Tongue (tissue), 2 donors: ENCODE results near the gene HSD3B2. TPM values are rescaled to one million over a fixed set of nuclear protein-coding genes. Genes with fewer than 3 reads are reported as not detected.
"Not testable (repeated sequence)": the region's sequence is repeated elsewhere in the genome, so short reads cannot be mapped to it uniquely, and the experiment has no call there.

Source experiments
- DNase-seq: peaks from one replicate; pipeline ENCODE4 v3.0.0-alpha.2; 2015
- total RNA-seq: library from RNA; depleted of rRNA; stranded (reverse); fragments of >200 nt; gene quantifications from one replicate; pipeline ENCODE4 v1.2.3, GENCODE V29; 2014

HSD3B2 gene
- not detected for total RNA-seq

- no peak for DNase-seq
These were observed at the start of gene HSD3B2 for GRCh38 chr1:119414950-119415349. TSS of gene HSD3B2 (plus strand) at chr1:119415150. CDS start at chr1:119415420, 270 bp downstream.

DNA sequence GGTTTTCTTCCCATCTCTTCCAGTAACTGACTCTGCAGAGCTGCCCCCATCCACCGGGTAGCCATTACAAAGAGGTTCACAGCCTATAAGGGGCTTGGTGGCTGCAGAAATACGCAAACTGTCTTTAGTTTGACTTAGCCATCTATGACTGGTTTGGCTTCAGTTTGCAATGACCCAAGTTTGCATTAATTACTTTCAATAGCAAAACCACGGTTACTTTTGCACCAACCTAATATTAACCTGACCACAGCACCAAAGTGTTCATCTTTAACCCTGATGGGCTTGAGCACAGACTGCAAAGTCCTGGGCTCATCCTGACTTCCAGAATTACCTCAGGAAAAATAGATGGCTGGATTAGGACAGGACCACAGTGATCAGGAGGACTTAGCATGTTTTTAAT, 48.5 kb upstream of the HSD3B2 start:
- DNase-seq: no peak

DNA sequence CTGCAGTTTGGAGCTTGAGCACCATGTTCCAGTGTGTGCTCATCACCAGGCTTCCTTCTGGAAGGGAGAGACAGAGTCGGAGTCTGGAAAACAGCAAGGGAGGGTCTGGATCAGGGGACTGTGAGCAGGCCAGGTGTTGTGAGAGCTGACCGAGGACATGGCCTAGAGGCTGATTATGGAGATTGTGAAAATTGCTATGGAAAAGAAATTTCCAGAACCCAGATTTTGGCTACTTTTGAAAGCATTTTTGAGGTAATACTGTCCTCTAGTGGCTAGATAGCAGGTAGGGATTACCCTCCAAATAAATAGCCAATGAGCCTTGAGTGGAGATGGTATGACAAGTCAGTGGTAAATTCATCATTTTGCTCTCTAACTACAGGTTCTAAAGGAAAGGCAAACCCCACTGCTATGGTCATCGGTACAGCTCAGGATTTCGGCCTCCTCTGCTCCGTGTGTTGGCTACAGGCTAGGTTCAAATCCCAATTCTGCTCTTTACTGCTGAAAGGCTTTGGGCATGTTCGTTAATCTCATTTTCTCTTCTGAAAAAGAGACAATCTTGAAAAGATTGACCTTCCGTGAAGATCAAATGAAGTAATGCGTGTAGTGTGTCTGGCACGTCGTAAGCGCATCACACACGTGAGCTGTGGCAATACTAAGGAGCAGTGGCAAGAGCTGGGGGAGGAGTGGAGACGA, 47.4 kb upstream of the HSD3B2 start:
- peak; percentile 79 for DNase-seq

DNA sequence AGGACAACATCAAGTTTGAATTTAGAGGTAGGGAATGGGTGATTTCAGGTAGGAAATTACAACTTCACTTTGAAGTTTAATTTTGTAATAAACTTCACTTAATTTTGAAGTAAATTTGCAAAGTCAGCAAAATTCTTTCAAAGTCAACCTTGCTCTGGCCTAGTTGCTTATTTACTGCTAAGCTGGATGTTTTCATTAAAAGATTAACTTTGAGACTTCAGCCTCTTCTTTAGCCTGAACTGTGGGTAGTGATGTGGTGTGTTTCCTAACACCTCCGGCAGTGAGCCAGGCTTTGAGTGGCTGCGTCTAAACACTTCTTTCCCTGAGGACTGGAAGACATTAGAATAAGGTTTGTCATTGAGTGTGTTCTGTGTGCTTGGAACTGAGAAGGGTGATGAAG, 46.4 kb upstream of the HSD3B2 start, which contains the start of gene HAO2:
HAO2 (plus strand) TSS at position 232 of the 400 bp plus-strand sequence. CDS start 12,301 bp downstream, outside the sequence.
- no peak for DNase-seq

- DNase-seq: no peak
These were observed 44.2 kb upstream of the HSD3B2 start for GRCh38 chr1:119370748-119371147.

DNA sequence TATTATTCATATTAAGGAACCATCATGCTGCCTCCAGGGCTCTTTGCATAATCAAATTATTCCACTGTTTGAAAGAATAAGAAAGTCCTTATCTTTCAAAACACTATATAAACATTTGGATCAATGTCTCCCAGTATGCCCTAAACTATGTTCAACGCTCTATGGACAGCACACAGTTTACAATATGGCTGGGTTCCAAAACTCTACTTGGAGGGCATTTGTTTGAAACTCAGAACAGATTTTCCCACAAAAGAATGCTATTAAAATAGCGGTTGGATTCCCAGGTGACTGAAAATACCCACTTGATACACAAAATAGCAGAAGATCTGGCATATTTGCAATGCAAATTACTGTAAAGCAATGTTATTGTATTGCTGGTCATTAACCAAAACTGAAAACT, 43.1 kb upstream of the HSD3B2 start:
- peak; percentile 38 for DNase-seq

GRCh38 chr1:119372503-119373086, 42.4 kb upstream of the HSD3B2 start:
- peak; percentile 92 for DNase-seq

GRCh38 chr1:119373465-119373864, 41.5 kb upstream of the HSD3B2 start:
- no peak for DNase-seq

- no peak for DNase-seq
These were observed 40.6 kb upstream of the HSD3B2 start for GRCh38 chr1:119374208-119374874.

GRCh38 chr1:119375366-119375765, 39.6 kb upstream of the HSD3B2 start:
- DNase-seq: no peak

GRCh38 chr1:119376594-119376993, 38.4 kb upstream of the HSD3B2 start:
- no peak for DNase-seq

GRCh38 chr1:119377594-119377993, 37.4 kb upstream of the HSD3B2 start:
- not testable (repeated sequence) for DNase-seq

DNA sequence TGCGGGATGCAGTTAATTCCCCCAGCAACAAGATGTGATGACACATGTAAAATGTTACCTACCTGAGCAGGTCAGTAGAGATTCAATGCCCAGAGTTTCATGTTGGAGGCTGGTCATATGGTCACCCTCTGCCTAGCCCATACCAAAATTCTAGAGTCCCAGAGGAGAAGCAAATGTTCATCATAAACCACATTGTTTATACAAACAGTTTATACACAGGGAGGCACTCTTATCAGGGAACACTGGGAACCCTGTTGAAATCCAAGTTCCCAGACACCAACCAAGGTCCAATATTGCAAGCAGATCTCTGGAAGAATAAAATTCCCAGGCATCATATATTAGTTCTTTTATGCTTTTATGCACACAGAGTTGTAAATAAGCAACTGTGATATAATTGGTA, 35.8 kb upstream of the HSD3B2 start:
- no peak for DNase-seq

GRCh38 chr1:119380304-119380703, 34.6 kb upstream of the HSD3B2 start:
- DNase-seq: no peak

DNA sequence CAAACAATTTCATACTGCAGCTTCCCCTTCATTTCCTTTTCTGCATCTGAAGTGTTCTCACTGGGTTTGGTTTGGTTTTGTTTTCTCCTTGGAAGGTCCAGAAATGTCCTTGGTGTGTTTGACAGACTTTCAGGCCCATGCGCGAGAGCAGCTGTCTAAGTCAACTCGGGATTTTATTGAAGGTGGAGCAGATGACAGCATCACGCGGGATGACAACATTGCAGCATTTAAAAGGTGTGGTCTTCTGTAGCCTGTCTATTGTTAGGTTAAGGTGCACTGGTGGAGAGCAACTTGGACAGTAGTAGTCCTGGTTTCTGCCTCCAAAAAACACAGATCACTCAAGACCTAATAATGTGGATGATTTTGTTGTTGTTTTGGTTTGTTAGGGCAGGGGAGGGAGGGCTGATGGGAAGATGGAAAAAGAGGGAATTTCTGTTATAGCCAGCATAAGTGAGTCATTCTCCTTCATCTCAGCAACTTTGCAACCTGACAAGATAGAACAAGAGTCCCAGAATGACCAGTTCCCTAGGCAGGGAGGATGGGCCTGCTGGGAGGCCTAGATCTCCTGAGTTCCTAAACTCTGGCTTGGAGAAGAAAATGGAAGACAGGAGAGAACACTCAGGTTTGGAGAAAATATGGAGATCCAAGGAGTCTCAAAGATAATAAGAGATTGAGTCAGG, 33.8 kb upstream of the HSD3B2 start:
- no peak for DNase-seq

DNA sequence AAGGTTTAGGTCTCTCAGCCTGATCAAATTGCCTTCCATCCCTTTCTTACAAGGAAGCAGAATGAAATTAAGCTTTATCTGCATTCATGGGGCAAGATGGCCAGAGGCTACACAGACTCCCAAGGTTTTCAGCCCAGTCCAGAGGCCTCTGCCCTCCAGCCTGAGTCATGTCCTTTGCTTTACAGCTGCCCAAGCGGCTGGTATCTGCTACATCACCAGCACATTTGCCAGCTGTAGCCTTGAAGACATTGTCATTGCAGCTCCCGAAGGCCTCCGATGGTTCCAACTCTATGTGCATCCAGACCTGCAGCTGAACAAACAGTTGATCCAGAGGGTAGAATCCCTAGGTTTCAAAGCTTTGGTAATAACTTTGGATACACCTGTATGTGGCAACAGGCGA, 30.4 kb upstream of the HSD3B2 start:
- DNase-seq: no peak

- no peak for DNase-seq
These were observed 29.3 kb upstream of the HSD3B2 start for GRCh38 chr1:119385650-119386049.

- DNase-seq: no peak
These were observed 27.1 kb upstream of the HSD3B2 start for GRCh38 chr1:119387858-119388257.

- no peak for DNase-seq
These were observed 26.5 kb upstream of the HSD3B2 start for GRCh38 chr1:119388450-119388849.

DNA sequence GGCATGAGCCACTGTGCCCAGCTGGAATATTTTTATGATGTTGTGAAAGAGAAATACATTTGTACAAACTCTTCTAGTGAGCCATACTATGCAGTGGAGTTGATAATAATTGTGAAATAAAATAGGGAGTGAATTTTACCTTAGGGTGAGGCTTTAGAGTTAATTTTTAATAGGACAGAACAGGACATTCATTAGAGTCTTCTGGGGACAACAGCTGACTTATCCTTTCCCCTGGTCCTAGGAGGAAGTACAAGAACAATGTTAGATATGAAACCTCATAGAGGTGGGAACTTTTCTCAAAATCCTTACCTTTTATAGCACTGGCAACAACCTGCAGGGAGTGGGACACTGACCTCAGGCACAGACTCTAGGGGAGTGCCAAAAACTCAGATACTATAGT, 24.4 kb upstream of the HSD3B2 start:
- no peak for DNase-seq

DNA sequence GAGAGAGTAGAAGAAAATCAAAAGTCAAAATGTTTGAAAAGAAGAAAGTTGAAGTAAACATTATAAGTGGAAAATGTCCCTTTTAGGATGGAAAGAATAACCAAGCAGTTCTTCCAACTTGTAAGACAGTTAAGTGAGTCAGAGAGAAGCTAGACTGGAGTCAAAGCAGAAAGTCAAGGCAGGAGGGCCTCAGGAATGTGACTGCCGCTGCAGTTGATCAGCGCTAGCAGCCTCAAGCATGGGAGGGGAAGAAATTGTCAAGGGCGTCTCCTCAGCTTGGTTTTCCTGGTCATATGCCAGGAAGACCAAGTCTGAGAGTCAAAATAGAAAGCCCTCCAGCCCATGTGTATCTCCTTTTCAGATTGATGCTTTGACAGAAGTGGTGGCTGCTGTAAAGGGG, 23.2 kb upstream of the HSD3B2 start:
- no peak for DNase-seq

- no peak for DNase-seq
These were observed 20.9 kb upstream of the HSD3B2 start for GRCh38 chr1:119394085-119394484.

- DNase-seq: no peak
These were observed 18.0 kb upstream of the HSD3B2 start for GRCh38 chr1:119396982-119397381.
